ENCODE measurements around the gene RHBG. TPM values are rescaled to one million over a fixed set of nuclear protein-coding genes. Genes with fewer than 3 reads are reported as not detected.
"Not testable (repeated sequence)": the region's sequence is repeated elsewhere in the genome, so short reads cannot be mapped to it uniquely, and the experiment has no call there.

The RHBG gene
- total and polyA plus RNA-seq, 2 experiments from 2014 or later: 3.3 to 11.9 TPM

- Histone ChIP-seq H3K27ac (no peak overlapping the region), H4K20me1 (ENCODE audit: insufficient read depth, poor library complexity, severe bottlenecking) (no peaks in the 10 kb centered on the region), H2AFZ (no peak overlapping the region), H3K4me2 (no peak overlapping the region), H3K4me1 (ENCODE audit: insufficient read depth) (no peaks in the 10 kb centered on the region), H3K36me3 (replicated peaks; ENCODE audit: insufficient read depth, low read depth) (no peaks in the 10 kb centered on the region), H3K9me2 (replicated peaks; ENCODE audit: insufficient read depth) (no peaks in the 10 kb centered on the region), H3K27me3 (no peaks in the 10 kb centered on the region), H3K79me2 (no peaks in the 10 kb centered on the region), H3K4me3 (no peak overlapping the region), H3K9me3 (ENCODE audit: low read depth) (no peaks in the 10 kb centered on the region)
- no peak for TF ChIP-seq EZH2phosphoT487 (IDR thresholded peaks at IDR 0.05; ENCODE audit: low read depth, severe bottlenecking, unreplicated experiment)
- TF ChIP-seq EZH2 (IDR thresholded peaks at IDR 0.05; ENCODE audit: borderline replicate concordance): no peak
- TF ChIP-seq CTCF (IDR thresholded peaks at IDR 0.05; ENCODE audit: poor library complexity): no peak
- 20% methylated on average over 2 of the region's 2 CpGs for WGBS (ENCODE audit: low lambda C conversion rate, missing lambda C conversion rate)
- DNase-seq (ENCODE audit: low spot score): no peak
Measured at GRCh38 chr1:156346636-156347035, 22.4 kb upstream of the RHBG start.

GRCh38 chr1:156347331-156347730 is 21.7 kb upstream of the RHBG start:
- 73% methylated on average over 4 of the region's 4 CpGs for WGBS (ENCODE audit: low lambda C conversion rate, missing lambda C conversion rate)
- H3K36me3 ChIP-seq (replicated peaks; ENCODE audit: insufficient read depth, low read depth): no peaks in the 10 kb centered on the region
- no peaks in the 10 kb centered on the region for H4K20me1 ChIP-seq (ENCODE audit: insufficient read depth, poor library complexity, severe bottlenecking)
- DNase-seq (ENCODE audit: low spot score): no peak
- no peaks in the 10 kb centered on the region for H3K9me3 ChIP-seq (ENCODE audit: low read depth)
- H3K79me2 ChIP-seq: no peaks in the 10 kb centered on the region
- H3K4me2 ChIP-seq: no peak overlapping the region
- TF ChIP-seq EZH2 (IDR thresholded peaks at IDR 0.05; ENCODE audit: borderline replicate concordance): no peak
- H3K27me3 ChIP-seq: no peaks in the 10 kb centered on the region
- no peaks in the 10 kb centered on the region for H3K9me2 ChIP-seq (replicated peaks; ENCODE audit: insufficient read depth)
- no peaks in the 10 kb centered on the region for H3K4me1 ChIP-seq (ENCODE audit: insufficient read depth)
- H3K27ac ChIP-seq: no peak overlapping the region
- no peak overlapping the region for H2AFZ ChIP-seq
- no peak overlapping the region for H3K4me3 ChIP-seq

- DNase-seq (ENCODE audit: low spot score); H4K20me1 ChIP-seq (ENCODE audit: insufficient read depth, poor library complexity, severe bottlenecking); H3K4me3 ChIP-seq; H3K4me2 ChIP-seq; H3K4me1 ChIP-seq (ENCODE audit: insufficient read depth); H3K9me3 ChIP-seq (ENCODE audit: low read depth); H3K9me2 ChIP-seq (replicated peaks; ENCODE audit: insufficient read depth); H2AFZ ChIP-seq; H3K27me3 ChIP-seq; H3K36me3 ChIP-seq (replicated peaks; ENCODE audit: insufficient read depth, low read depth); H3K27ac ChIP-seq; H3K79me2 ChIP-seq: not testable (repeated sequence)
- 95% methylated on average over 13 of the region's 13 CpGs for WGBS (ENCODE audit: low lambda C conversion rate, missing lambda C conversion rate)
Measured at GRCh38 chr1:156352481-156352880, 16.5 kb upstream of the RHBG start.

GRCh38 chr1:156356262-156356874 is 12.6 kb upstream of the RHBG start:
- H3K4me3 ChIP-seq: no peak overlapping the region
- H3K4me2 ChIP-seq: peak overlapping the region; percentile 71
- peaks cover 8% of the 10 kb centered on the region for H3K27me3 ChIP-seq
- no peak for DNase-seq (ENCODE audit: low spot score)
- H3K4me1 ChIP-seq (ENCODE audit: insufficient read depth): peaks cover 5% of the 10 kb centered on the region
- H3K79me2 ChIP-seq: no peaks in the 10 kb centered on the region
- H3K9me3 ChIP-seq (ENCODE audit: low read depth): no peaks in the 10 kb centered on the region
- no peaks in the 10 kb centered on the region for H3K9me2 ChIP-seq (replicated peaks; ENCODE audit: insufficient read depth)
- no peaks in the 10 kb centered on the region for H4K20me1 ChIP-seq (ENCODE audit: insufficient read depth, poor library complexity, severe bottlenecking)
- 57% methylated on average over 6 of the region's 6 CpGs for WGBS (ENCODE audit: low lambda C conversion rate, missing lambda C conversion rate)
- no peaks in the 10 kb centered on the region for H3K36me3 ChIP-seq (replicated peaks; ENCODE audit: insufficient read depth, low read depth)
- TF ChIP-seq EZH2phosphoT487 (IDR thresholded peaks at IDR 0.05; ENCODE audit: low read depth, severe bottlenecking, unreplicated experiment) (no peak), EZH2 (IDR thresholded peaks at IDR 0.05; ENCODE audit: borderline replicate concordance) (no peak), CTCF (IDR thresholded peaks at IDR 0.05; ENCODE audit: poor library complexity) (no peak)
- peak overlapping the region; percentile 31 for H2AFZ ChIP-seq
- H3K27ac ChIP-seq: no peak overlapping the region

All from hepatocyte (in vitro differentiated cells).